Erythroblast (primary cell): ENCODE data around the gene S100A5.

Experiments used
- GATA1 ChIP-seq: IDR thresholded peaks from 2 replicates; pipeline ENCODE4 v1.6.1; 2011; ENCODE audit warnings: low read depth, mild to moderate bottlenecking, control low read depth, low read length, moderate library complexity
- POLR2A ChIP-seq: IDR thresholded peaks from 2 replicates; pipeline ENCODE4 v1.6.1; 2011; ENCODE audit warnings: mild to moderate bottlenecking, low read length

DNA sequence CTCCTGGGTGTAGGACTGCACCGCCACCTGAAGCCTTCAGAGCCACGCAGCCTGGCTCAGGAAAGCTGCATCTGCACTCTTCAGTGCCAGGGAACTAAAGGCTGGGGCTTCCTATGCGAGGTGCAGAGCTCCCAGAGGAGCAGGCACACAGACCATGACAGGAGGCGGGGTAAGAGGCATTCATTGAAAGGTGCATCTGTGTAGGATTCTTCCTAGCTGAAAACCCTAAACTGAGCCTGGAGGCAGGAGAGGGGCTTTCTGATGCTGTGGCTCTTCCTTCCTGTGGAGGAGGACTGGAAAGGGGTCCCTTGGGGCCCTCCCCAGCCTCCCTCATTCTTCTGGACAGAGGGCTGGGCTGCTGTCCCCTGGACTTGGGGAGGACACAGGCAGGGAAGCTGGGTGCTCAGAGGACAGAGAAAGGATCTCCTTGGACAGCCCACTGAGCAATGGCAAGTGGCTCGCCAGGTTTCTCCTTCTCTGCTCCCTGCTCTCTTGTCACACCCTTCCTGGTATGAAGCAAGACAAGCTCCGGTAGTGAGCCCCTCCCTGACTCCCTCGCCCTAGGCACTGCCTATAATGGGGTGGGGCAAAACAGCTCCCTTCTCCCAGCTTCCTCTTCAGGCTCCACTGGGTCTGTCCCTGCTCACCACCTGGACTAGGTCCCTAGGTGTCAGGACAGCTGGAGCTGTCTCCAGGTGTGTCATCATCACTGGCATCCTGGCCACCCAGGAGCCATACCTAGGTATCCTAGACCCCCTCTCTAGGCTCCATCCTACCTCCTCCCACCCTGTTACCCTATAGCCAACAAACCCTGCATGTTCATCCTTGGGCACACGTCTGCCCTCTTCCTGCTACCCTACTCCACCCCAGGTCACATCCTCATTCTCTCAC lies 25.0 kb downstream of the S100A5 start:
- TF ChIP-seq POLR2A: peak; percentile 49
- TF ChIP-seq GATA1: no peak
